Measurements from ENCODE around the gene TNFSF9.

GRCh38 chr19:6482343-6482686, 48.5 kb upstream of the TNFSF9 start:
- TF ChIP-seq, protein P1, sequence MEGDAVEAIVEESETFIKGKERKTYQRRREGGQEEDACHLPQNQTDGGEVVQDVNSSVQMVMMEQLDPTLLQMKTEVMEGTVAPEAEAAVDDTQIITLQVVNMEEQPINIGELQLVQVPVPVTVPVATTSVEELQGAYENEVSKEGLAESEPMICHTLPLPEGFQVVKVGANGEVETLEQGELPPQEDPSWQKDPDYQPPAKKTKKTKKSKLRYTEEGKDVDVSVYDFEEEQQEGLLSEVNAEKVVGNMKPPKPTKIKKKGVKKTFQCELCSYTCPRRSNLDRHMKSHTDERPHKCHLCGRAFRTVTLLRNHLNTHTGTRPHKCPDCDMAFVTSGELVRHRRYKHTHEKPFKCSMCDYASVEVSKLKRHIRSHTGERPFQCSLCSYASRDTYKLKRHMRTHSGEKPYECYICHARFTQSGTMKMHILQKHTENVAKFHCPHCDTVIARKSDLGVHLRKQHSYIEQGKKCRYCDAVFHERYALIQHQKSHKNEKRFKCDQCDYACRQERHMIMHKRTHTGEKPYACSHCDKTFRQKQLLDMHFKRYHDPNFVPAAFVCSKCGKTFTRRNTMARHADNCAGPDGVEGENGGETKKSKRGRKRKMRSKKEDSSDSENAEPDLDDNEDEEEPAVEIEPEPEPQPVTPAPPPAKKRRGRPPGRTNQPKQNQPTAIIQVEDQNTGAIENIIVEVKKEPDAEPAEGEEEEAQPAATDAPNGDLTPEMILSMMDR (IDR thresholded peaks at IDR 0.05), result no peak
- no peak for TF ChIP-seq POLR2AphosphoS5 (IDR thresholded peaks at IDR 0.05)
